ENCODE data around the gene ADGRF1. TPM values are rescaled to one million over a fixed set of nuclear protein-coding genes. Genes with fewer than 3 reads are reported as not detected.

Gene ADGRF1
- total RNA-seq, 1 donor from 2014 or later = not detected

DNA sequence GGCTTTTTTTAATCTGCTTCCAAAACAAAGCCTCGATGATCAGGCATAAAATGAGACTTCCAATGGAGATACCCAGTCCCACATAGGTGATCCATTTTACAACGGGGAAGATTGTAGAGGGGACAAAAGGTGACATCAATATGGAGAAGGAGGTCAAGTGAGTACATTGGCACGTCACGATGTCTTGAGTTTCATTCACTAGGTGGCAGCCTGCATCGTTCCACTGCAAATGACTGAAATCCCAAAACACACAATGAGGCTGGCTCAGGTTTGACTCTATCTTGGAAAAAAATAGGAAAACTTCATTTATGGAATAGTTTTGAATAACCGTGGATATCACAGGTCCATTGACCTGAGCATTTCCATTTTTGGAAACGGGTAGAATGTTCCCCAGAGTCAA lies 32.5 kb downstream of the ADGRF1 start:
- Mint-ChIP-seq H3K27ac (ENCODE audit: unreplicated experiment) (no peak overlapping the region), H3K9me3 (ENCODE audit: low read depth) (no peaks in the 10 kb centered on the region), H3K36me3 (ENCODE audit: low read depth) (no peaks in the 10 kb centered on the region), H3K4me3 (ENCODE audit: unreplicated experiment) (no peak overlapping the region), H3K4me1 (ENCODE audit: low read depth) (no peaks in the 10 kb centered on the region), H3K27me3 (ENCODE audit: low read depth) (peaks cover 13% of the 10 kb centered on the region)
- TF ChIP-seq, protein P1, sequence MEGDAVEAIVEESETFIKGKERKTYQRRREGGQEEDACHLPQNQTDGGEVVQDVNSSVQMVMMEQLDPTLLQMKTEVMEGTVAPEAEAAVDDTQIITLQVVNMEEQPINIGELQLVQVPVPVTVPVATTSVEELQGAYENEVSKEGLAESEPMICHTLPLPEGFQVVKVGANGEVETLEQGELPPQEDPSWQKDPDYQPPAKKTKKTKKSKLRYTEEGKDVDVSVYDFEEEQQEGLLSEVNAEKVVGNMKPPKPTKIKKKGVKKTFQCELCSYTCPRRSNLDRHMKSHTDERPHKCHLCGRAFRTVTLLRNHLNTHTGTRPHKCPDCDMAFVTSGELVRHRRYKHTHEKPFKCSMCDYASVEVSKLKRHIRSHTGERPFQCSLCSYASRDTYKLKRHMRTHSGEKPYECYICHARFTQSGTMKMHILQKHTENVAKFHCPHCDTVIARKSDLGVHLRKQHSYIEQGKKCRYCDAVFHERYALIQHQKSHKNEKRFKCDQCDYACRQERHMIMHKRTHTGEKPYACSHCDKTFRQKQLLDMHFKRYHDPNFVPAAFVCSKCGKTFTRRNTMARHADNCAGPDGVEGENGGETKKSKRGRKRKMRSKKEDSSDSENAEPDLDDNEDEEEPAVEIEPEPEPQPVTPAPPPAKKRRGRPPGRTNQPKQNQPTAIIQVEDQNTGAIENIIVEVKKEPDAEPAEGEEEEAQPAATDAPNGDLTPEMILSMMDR (IDR thresholded peaks at IDR 0.05) = no peak
- no peak for DNase-seq (ENCODE audit: low spot score)

DNA sequence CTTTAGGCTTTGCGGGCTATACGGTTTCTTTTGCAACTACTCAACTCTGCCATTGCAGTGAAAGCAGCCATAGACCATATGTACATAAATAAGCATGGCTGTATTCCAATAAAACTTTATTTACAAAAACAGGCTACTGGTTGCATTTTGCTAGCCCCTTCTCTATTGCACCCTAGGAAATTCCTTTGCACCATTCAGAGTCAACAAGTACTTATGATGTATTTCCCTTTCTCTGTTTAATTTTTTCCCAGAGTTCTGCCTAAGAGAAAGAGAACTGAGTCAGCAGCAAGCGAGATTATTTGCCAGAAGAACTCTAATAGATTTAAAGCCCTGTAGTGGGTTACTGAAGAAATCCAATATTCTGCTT lies 33.8 kb downstream of the ADGRF1 start:
- TF ChIP-seq, protein P1 (IDR thresholded peaks at IDR 0.05) = no peak
- DNase-seq (ENCODE audit: low spot score) = no peak
- Mint-ChIP-seq H3K27me3 (ENCODE audit: low read depth) (peaks cover 14% of the 10 kb centered on the region), H3K27ac (ENCODE audit: unreplicated experiment) (no peak overlapping the region), H3K36me3 (ENCODE audit: low read depth) (no peaks in the 10 kb centered on the region), H3K4me1 (ENCODE audit: low read depth) (no peaks in the 10 kb centered on the region), H3K9me3 (ENCODE audit: low read depth) (no peaks in the 10 kb centered on the region), H3K4me3 (ENCODE audit: unreplicated experiment) (no peak overlapping the region)

DNA sequence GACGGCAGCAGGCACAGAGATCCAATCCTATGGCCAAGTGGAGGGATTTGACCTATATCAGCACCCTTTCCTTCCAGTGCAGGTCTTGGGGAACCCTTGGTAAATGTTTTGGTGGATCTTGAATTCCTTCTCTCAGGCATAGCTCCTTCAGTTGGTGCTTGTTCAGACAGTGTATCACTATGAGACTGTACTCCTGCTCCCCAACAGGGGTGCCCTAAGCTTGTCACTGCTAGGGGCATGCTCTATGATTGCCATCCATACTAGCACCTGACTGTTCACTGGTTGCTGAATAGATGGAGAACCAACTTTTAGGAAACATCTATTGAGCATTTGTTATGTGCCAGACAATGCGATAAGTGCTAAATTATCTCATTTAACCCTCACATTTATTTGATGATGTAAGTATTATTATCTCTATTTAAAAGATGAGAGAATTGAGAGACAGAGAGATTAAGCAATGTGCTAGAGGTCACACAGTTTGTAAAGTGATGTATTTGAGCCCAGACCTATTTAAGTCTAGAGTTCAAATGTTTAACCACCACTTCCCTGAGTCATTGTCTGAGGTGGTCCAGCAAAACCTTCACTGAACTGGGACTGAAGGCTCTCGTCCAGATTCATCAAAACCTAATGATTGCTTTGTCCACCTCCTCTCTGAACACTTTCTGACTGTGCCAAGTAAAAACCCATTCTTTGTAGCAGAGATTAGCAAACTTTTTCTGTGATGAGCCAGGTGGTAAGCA lies 34.3 kb downstream of the ADGRF1 start:
- TF ChIP-seq, protein P1 (IDR thresholded peaks at IDR 0.05) = no peak
- H3K4me1 Mint-ChIP-seq (ENCODE audit: low read depth) = no peaks in the 10 kb centered on the region
- H3K27ac Mint-ChIP-seq (ENCODE audit: unreplicated experiment) = no peak overlapping the region
- H3K36me3 Mint-ChIP-seq (ENCODE audit: low read depth) = no peaks in the 10 kb centered on the region
- DNase-seq (ENCODE audit: low spot score) = no peak
- H3K9me3 Mint-ChIP-seq (ENCODE audit: low read depth) = no peaks in the 10 kb centered on the region
- no peak overlapping the region for H3K4me3 Mint-ChIP-seq (ENCODE audit: unreplicated experiment)
- peaks cover 14% of the 10 kb centered on the region for H3K27me3 Mint-ChIP-seq (ENCODE audit: low read depth)

DNA sequence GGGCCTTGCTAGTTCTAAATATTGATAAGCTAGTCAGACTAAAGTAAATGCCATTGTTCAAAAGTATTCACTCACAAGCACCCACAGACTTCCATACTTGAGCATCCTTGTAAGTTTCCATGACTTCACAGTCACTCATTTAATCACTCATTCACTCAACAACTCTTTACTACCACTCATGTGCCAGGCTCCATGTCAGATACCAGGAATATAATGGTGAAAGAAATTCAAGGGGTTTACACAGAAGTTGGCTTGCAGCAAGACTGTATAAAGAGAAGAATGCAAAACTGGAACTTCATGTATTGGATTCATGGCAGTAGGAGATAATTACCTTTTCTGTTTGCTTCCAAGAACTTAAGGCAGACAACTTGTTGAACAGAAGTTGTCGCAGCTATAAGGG lies 36.6 kb downstream of the ADGRF1 start:
- Mint-ChIP-seq H3K9me3 (ENCODE audit: low read depth) (no peaks in the 10 kb centered on the region), H3K4me1 (ENCODE audit: low read depth) (no peaks in the 10 kb centered on the region), H3K4me3 (ENCODE audit: unreplicated experiment) (no peak overlapping the region), H3K27me3 (ENCODE audit: low read depth) (peaks cover 11% of the 10 kb centered on the region), H3K36me3 (ENCODE audit: low read depth) (no peaks in the 10 kb centered on the region), H3K27ac (ENCODE audit: unreplicated experiment) (no peak overlapping the region)
- TF ChIP-seq, protein P1 (IDR thresholded peaks at IDR 0.05) = no peak
- no peak for DNase-seq (ENCODE audit: low spot score)

DNA sequence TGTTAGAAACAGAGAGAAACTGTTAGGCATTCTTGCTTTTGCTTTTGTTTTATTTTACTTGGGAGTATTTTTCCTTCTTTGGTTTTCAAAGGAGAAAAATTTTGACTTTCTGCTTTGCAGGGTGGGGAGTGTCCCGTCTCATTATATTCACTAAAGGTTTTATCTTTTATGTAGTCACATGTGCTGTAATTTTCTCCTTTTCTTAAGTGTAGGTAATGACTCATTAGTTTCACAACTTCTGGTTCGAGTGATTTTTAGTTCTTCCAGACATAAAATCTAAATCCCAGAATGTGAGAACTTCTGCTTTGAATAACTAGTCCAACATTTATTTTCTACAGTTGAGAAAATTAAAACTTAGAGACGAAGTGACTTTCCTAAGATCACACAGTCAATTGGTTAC lies 37.7 kb downstream of the ADGRF1 start:
- no peak for DNase-seq (ENCODE audit: low spot score)

More for the DNA sequence above, 37.7 kb downstream of the ADGRF1 start:
- Mint-ChIP-seq H3K27ac (ENCODE audit: unreplicated experiment) (no peak overlapping the region), H3K9me3 (ENCODE audit: low read depth) (no peaks in the 10 kb centered on the region), H3K36me3 (ENCODE audit: low read depth) (no peaks in the 10 kb centered on the region), H3K27me3 (ENCODE audit: low read depth) (peaks cover 10% of the 10 kb centered on the region), H3K4me1 (ENCODE audit: low read depth) (no peaks in the 10 kb centered on the region), H3K4me3 (ENCODE audit: unreplicated experiment) (no peak overlapping the region)
- TF ChIP-seq, protein P1 (IDR thresholded peaks at IDR 0.05) = no peak
